ENCODE results near the gene PPIL3. TPM values are rescaled to one million over a fixed set of nuclear protein-coding genes. Genes with fewer than 3 reads are reported as not detected.

The PPIL3 gene
- total RNA-seq = 19.0 and 40.2 TPM in 2 replicates

GRCh38 chr2:200888704-200889625 lies at the start of gene PPIL3, which contains the start of gene NIF3L1:
TSS of gene PPIL3 (minus strand) at chr2:200889077. CDS start at chr2:200887615, 1,462 bp downstream.
TSS of gene NIF3L1 (plus strand) at chr2:200889371. CDS start at chr2:200891944, 2,573 bp downstream.

GRCh38 chr2:200864176-200865034 lies 24.5 kb downstream of the PPIL3 start, which contains the start of gene CLK1:
TSS of gene CLK1 (minus strand) at chr2:200864658. CDS start at chr2:200861862, 2,796 bp downstream.

Small RNAs within 50 kb of the gene (small RNA-seq; reads per million reads assigned to genes)
- not detected for gene RF00019
- not detected for gene RNA5SP115
- not detected for gene RNU6-312P
- gene RNU6-31P = not detected
- not detected for gene RNU6-762P

Other genes starting within 250 kb of the PPIL3 start
- gene BZW1, start 77.2 kb downstream of the PPIL3 start, total RNA-seq = 200 and 287 TPM in 2 replicates
- 39.1 TPM in 2 replicates for gene CLK1, start 24.4 kb downstream of the PPIL3 start, total RNA-seq
- gene NIF3L1, start 294 bp upstream of the PPIL3 start, total RNA-seq = 15.3 and 16.9 TPM in 2 replicates
- gene ORC2, start 74.6 kb upstream of the PPIL3 start, total RNA-seq = 15.6 and 16.2 TPM in 2 replicates
- gene HYCC2, start 182.6 kb upstream of the PPIL3 start, total RNA-seq = 10.9 and 15.9 TPM in 2 replicates
- gene NDUFB3, start 182.9 kb upstream of the PPIL3 start, total RNA-seq = 18.5 and 23.8 TPM in 2 replicates
- gene CFLAR, start 227.1 kb upstream of the PPIL3 start, total RNA-seq = 135 and 157 TPM in 2 replicates